Activated T-cell treated with anti-CD3 and anti-CD28 coated beads, Interleukin-2, amount 50 U/mL, for 72 hours (primary cell): Measurements from ENCODE around the gene SAMD5. TPM values are rescaled to one million over a fixed set of nuclear protein-coding genes. Genes with fewer than 3 reads are reported as not detected.

ENCODE experiments used
- ATAC-seq, 2 donors: fragments of 150-1000 bp; cut with Tn5 transposase; replicated peaks in 1 of 2; 2 replicates each; pipeline ENCODE4 v1.10.0; 2021; ENCODE audit warnings: moderate library complexity in 2 of 2, mild to moderate bottlenecking in 1 of 2
- DNase-seq, 2 donors: peaks; one replicate each; pipeline ENCODE4 v3.0.0; 2021 to 2022; ENCODE audit warnings: mixed read lengths in 1 of 2
- H3K27ac Mint-ChIP-seq: one replicate; pipeline ENCODE4 v1.8.0; 2022; ENCODE audit warnings: mild to moderate bottlenecking, moderate library complexity, mixed read lengths
- H3K27me3 Mint-ChIP-seq: one replicate; pipeline ENCODE4 v1.8.0; 2022; ENCODE audit warnings: low read depth, mixed read lengths
- H3K36me3 Mint-ChIP-seq, 2 donors: one replicate each; pipeline ENCODE4 v1.8.0; 2022; ENCODE audit warnings: mixed read lengths in 2 of 2, mild to moderate bottlenecking in 1 of 2; ENCODE audit not compliant: insufficient read depth in 2 of 2
- H3K4me1 Mint-ChIP-seq: one replicate; pipeline ENCODE4 v1.8.0; 2022; ENCODE audit warnings: low read depth, mixed read lengths
- H3K4me3 Mint-ChIP-seq, 2 donors: one replicate each; pipeline ENCODE4 v1.8.0; 2022; ENCODE audit warnings: mild to moderate bottlenecking in 2 of 2, mixed read lengths in 2 of 2, moderate library complexity in 2 of 2
- H3K9me3 Mint-ChIP-seq, 2 donors: one replicate each; pipeline ENCODE4 v1.8.0; 2022; ENCODE audit warnings: mixed read lengths in 2 of 2
- total RNA-seq, 2 donors: library from RNA; stranded (reverse); gene quantifications; one replicate each; pipeline ENCODE4 v1.2.3, GENCODE V29; 2022

The SAMD5 gene
- under 1 TPM in 1 of 2 donors, not detected in 1; 0.05 TPM for total RNA-seq

GRCh38 chr6:147508042-147508865 is at the start of gene SAMD5:
TSS of gene SAMD5 (plus strand) at chr6:147508690. CDS start at chr6:147508929, 239 bp downstream.
- ATAC-seq (peak; percentile 59 to 60), DNase-seq (peak; percentile 12 to 25)
- peaks cover 11% of the 10 kb centered on the region for H3K4me1 Mint-ChIP-seq
- H3K9me3 Mint-ChIP-seq = no peaks in the 10 kb centered on the region
- H3K4me3 Mint-ChIP-seq = peak within 1 kb of the TSS; percentile 87 to 89
- no peak within 1 kb of the TSS for H3K27ac Mint-ChIP-seq
- H3K27me3 Mint-ChIP-seq = peaks cover 50% of the 10 kb centered on the region
- H3K36me3 Mint-ChIP-seq = no peaks in the 10 kb centered on the region

DNA sequence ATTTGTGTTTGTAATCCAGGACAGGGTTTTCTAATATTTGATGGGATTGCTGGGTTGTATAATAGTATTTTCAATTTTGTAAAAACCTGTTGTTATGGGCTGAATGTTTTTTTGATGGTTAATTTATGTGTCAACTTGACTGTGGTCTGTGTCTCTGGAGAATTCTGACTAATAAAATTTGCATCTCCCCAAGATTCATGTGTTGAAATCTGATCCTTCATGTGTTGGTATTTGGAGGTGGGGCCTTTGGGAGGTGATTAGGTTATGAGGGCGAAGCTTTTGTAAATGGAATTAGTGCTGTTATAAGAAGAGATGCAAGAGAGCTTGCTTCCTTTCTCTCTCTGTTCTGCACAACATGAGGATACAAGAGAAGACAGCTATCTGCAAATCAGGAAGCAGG is 48.7 kb upstream of the SAMD5 start:
- no peak overlapping the region for H3K4me3 Mint-ChIP-seq
- no peak for ATAC-seq

DNA sequence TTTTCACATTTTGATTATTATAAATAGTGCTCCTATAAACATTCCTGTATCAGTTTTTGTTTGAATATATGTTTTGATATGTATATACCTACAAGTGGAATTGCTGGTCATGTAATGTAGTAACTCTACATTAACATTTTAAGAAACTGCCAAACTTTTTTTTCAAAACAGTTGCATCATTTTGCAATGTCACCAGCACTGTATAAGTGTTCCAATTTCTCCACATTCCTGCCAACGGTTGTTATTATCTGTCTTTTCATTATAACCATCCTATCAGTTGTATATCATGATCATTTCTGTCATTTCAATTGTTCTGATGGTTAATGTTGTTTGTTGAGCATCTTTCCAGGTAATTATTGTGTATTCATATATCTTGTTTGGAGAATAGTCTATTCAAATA is 44.8 kb upstream of the SAMD5 start:
- no peak for ATAC-seq
- H3K27me3 Mint-ChIP-seq = peaks cover 36% of the 10 kb centered on the region
- H3K9me3 Mint-ChIP-seq = peaks cover 0 to 2% of the 10 kb centered on the region in 2 donors
- H3K4me3 Mint-ChIP-seq = no peak overlapping the region
- DNase-seq = no peak
- no peaks in the 10 kb centered on the region for H3K4me1 Mint-ChIP-seq
- no peaks in the 10 kb centered on the region for H3K36me3 Mint-ChIP-seq
- H3K27ac Mint-ChIP-seq = no peak overlapping the region

More for the DNA sequence above, 48.7 kb upstream of the SAMD5 start:
- H3K9me3 Mint-ChIP-seq = peaks cover 0 to 2% of the 10 kb centered on the region in 2 donors
- no peaks in the 10 kb centered on the region for H3K36me3 Mint-ChIP-seq
- DNase-seq = no peak
- H3K27ac Mint-ChIP-seq = no peak overlapping the region
- no peaks in the 10 kb centered on the region for H3K4me1 Mint-ChIP-seq
- H3K27me3 Mint-ChIP-seq = peaks cover 46% of the 10 kb centered on the region

DNA sequence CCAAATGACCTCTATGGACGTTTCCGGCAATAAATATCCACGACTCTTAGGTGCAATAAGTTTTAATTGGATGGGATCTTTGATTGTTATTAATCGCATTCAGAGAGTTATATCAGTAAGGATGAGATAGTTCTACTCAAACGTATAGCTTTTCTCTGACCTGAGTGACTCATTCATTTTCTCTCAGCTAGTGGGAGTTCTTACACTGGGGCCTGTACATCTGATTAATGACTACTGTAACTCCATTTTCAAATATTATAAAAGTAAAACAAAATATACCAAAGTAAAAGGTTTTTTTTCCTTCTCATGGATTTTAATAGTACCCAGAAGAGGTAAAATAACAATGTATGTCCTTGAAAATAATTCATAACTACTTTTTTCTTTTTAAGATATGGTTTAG is 41.1 kb upstream of the SAMD5 start:
- DNase-seq = no peak
- Mint-ChIP-seq H3K27me3 (peaks cover 25% of the 10 kb centered on the region), H3K27ac (no peak overlapping the region), H3K4me3 (no peak overlapping the region), H3K36me3 (no peaks in the 10 kb centered on the region), H3K9me3 (no peaks in the 10 kb centered on the region), H3K4me1 (no peaks in the 10 kb centered on the region)
- ATAC-seq = no peak

DNA sequence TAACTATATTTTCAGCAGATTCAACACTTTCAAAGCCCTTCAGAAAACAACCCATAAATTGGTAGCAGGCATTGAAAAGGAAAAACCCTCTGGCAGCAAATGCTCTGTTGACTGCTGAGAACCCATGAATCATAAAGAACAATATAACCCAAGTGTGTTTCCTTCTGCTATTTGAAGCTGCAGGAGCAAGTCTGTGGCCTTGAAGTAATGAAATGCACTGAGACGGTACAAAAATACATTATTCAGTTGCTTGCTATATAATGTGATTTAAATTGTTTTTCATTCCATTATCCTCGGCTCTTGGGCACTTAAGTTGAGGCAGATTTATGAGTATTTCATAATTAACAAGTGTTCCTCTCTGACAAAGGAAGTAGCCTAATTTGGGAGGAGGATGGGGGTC is 40.6 kb upstream of the SAMD5 start:
- Mint-ChIP-seq H3K4me3 (no peak overlapping the region), H3K9me3 (no peaks in the 10 kb centered on the region), H3K27ac (no peak overlapping the region), H3K36me3 (no peaks in the 10 kb centered on the region), H3K4me1 (no peaks in the 10 kb centered on the region), H3K27me3 (peaks cover 25% of the 10 kb centered on the region)
- ATAC-seq (no peak), DNase-seq (no peak)

DNA sequence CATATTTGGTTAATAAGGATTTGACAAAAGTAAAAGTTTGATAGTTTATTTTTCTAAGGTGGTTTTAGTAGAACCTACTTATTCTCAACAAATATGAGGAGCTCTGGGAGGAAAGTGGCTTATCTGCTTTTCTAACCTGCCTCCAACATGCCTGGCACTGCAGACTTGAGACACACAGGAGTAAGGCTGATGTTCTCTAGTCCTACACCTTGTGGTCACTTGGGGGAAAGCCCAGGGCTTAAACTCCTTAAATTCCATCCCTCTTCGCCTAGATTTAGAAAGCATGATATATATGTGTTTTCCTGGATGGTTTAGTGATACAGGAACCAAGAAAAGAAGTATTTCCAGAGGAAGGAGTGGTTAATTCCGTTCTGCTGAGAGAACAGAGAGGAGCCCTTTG is 39.9 kb upstream of the SAMD5 start:
- DNase-seq (no peak), ATAC-seq (no peak)
- H3K4me3 Mint-ChIP-seq = no peak overlapping the region
- peaks cover 25% of the 10 kb centered on the region for H3K27me3 Mint-ChIP-seq
- no peaks in the 10 kb centered on the region for H3K36me3 Mint-ChIP-seq
- H3K4me1 Mint-ChIP-seq = no peaks in the 10 kb centered on the region
- H3K27ac Mint-ChIP-seq = no peak overlapping the region
- peaks cover 0 to 3% of the 10 kb centered on the region in 2 donors for H3K9me3 Mint-ChIP-seq

GRCh38 chr6:147479857-147480256 is 28.6 kb upstream of the SAMD5 start:
- Mint-ChIP-seq H3K9me3 (peaks cover 2% of the 10 kb centered on the region in 2 donors), H3K4me1 (no peaks in the 10 kb centered on the region), H3K4me3 (no peak overlapping the region)

GRCh38 chr6:147486683-147487082 is 21.8 kb upstream of the SAMD5 start:
- no peaks in the 10 kb centered on the region for H3K36me3 Mint-ChIP-seq
- peaks cover 2% of the 10 kb centered on the region in 2 donors for H3K9me3 Mint-ChIP-seq
- H3K4me1 Mint-ChIP-seq = no peaks in the 10 kb centered on the region
- no peak overlapping the region for H3K4me3 Mint-ChIP-seq
- DNase-seq = no peak
- H3K27me3 Mint-ChIP-seq = peaks cover 11% of the 10 kb centered on the region
- ATAC-seq = no peak
- no peak overlapping the region for H3K27ac Mint-ChIP-seq

More at GRCh38 chr6:147479857-147480256, 28.6 kb upstream of the SAMD5 start:
- Mint-ChIP-seq H3K27me3 (no peaks in the 10 kb centered on the region), H3K36me3 (no peaks in the 10 kb centered on the region), H3K27ac (no peak overlapping the region)
- ATAC-seq (no peak), DNase-seq (no peak)

DNA sequence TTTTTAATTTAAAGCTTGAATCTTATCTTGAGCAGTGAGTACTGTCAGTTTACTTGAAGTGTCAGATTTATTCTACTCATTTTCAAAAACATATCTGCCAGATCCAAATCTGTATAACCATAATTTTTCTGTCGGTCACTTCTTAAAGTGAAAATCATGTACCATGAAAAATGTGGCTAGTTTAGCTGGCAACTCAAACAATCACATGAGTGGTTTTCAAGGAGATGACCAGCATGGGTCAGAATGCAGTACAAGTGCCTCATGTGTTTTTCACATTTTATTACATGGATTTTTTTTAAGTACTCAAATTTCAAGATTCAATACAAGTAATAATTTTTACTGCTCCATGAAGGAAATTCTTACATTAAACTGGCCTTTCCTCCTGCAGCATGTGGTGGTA is 11.0 kb upstream of the SAMD5 start:
- Mint-ChIP-seq H3K27ac (no peak overlapping the region), H3K36me3 (no peaks in the 10 kb centered on the region), H3K27me3 (peaks cover 23% of the 10 kb centered on the region), H3K4me1 (no peaks in the 10 kb centered on the region), H3K4me3 (no peak overlapping the region), H3K9me3 (peaks cover 1 to 2% of the 10 kb centered on the region in 2 donors)
- ATAC-seq = no peak
- no peak for DNase-seq

DNA sequence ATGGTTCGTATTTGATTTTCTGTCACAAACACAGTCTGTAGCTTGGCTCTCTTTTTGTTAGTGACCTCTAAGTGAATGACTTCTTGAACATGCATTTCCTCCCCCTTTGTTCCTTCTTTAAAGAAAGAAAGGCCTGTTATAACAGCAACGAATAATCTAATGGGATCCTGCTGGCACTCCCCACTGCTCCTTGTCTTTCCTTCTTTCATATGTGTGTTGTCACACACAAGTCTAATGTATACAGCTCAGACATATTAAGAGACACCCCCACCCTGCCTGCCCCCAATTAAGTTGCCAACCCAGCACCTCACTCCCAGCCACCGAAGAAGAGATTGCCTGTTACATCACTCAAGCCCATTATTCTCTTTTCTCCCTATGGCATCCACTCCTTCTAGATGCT is 4.9 kb upstream of the SAMD5 start:
- Mint-ChIP-seq H3K9me3 (no peaks in the 10 kb centered on the region), H3K27me3 (peaks cover 60% of the 10 kb centered on the region), H3K36me3 (no peaks in the 10 kb centered on the region), H3K4me3 (no peak overlapping the region), H3K4me1 (peaks cover 6% of the 10 kb centered on the region), H3K27ac (no peak overlapping the region)
- no peak for DNase-seq
- no peak for ATAC-seq

DNA sequence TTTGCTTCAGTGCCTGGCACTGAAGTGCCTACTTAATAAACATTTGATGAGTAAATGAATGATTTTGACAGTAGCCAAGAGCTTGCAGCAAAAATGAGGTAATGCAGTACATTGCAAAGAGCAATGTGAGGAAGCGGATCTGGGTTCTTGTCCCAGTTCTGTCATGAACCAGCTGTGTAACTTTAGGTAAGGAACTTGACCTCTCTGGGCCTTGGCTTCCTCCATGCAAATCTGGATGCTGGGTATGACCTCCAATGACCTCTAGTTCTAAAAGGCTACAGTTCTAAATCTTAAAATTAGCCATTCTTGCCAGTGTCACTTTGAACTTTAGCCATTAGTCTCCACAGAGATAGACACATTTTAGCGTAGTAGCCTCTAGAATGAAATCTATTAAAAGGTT is 3.6 kb upstream of the SAMD5 start:
- Mint-ChIP-seq H3K4me1 (peaks cover 11% of the 10 kb centered on the region), H3K27me3 (peaks cover 60% of the 10 kb centered on the region), H3K36me3 (no peaks in the 10 kb centered on the region), H3K27ac (no peak overlapping the region), H3K9me3 (no peaks in the 10 kb centered on the region), H3K4me3 (no peak overlapping the region)
- no peak for DNase-seq
- no peak for ATAC-seq

- Mint-ChIP-seq H3K36me3 (no peaks in the 10 kb centered on the region), H3K4me3 (peak overlapping the region; percentile 74 to 87), H3K27me3 (peaks cover 63% of the 10 kb centered on the region), H3K4me1 (peaks cover 11% of the 10 kb centered on the region), H3K9me3 (no peaks in the 10 kb centered on the region), H3K27ac (no peak overlapping the region)
- ATAC-seq = peak; percentile 69 to 73
- DNase-seq = peak; percentile 69 to 72
These were observed 1.8 kb upstream of the SAMD5 start for GRCh38 chr6:147506704-147507114.

DNA sequence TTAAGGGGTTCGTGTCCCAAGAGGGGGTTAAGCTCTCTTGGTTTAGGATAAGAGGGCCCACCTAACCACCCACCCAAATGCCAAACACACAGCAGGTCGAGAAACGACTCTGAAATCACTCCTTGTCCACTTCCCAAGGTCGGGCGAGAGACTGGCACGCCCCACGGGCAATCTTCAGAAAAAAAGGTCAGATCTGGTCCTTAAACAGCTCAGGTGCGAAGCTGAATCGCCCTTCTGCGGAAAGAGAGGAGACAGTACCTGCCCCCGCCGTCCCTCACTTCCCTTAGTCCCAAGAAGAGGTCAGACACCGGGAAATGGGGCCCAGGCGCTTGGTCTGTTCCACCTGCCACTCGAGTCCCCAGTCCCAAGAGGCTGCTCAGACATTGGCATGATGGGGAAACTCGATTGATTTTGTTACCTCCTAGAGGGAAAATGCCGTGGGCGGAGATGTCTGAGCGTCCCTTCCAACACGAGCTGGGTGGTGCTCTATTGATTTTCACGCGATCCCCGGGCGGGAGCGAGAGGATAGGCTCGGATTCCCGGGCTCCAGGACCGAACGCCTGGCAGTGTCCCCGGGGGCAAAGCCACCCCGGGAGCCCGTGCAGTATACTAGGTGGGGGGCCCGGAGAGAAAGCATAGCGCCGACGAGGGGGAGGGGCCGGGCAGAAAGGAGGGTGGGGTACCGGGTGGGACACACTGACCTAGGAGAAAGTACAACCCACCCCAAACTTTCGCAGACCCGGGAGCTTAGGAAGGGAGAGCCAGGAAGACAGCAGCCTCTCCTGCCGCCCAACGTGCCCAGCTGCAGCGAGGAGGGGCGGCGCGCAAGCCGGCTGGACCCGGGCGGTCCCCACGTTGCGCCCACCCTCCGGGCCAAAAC is 1.1 kb upstream of the SAMD5 start:
- Mint-ChIP-seq H3K27ac (no peak overlapping the region), H3K9me3 (no peaks in the 10 kb centered on the region), H3K4me1 (peaks cover 11% of the 10 kb centered on the region), H3K4me3 (peak overlapping the region; percentile 87), H3K36me3 (no peaks in the 10 kb centered on the region), H3K27me3 (peaks cover 56% of the 10 kb centered on the region)
- DNase-seq = peak in 1 of 2 donors; percentile 1
- ATAC-seq = peak; percentile 13 to 25
